ENCODE measurements around the gene RING1.

GRCh38 chr6:33236852-33237251 is 28.6 kb downstream of the RING1 start:
- TF ChIP-seq CTCF (IDR thresholded peaks at IDR 0.05; ENCODE audit: low read length) (no peak), EZH2 (optimal IDR thresholded peaks at IDR 0.05; ENCODE audit: low read depth, low read length) (no peak)
